Panc1 (cell line): ENCODE results near the gene SF3A1. TPM values are rescaled to one million over a fixed set of nuclear protein-coding genes. Genes with fewer than 3 reads are reported as not detected.

Source experiments
- ATAC-seq: fragments of 200-7000 bp; cut with Tn5 transposase; 2 replicates; pipeline ENCODE4 v1.9.1; 2020; ENCODE audit warnings: mild to moderate bottlenecking, moderate library complexity
- BruUV-seq: library from RNA; stranded (reverse); fragments of 400-500 nt; replicated peaks from 2 replicates; lab custom pipeline; 2021; lab: Mats Ljungman, UMichigan
- CTCF ChIA-PET: fragments of 300-600 bp; sonication (Branson Sonifier 250); formaldehyde crosslinking; loops from one replicate; lab custom pipeline; 2022; ENCODE audit warnings: antibody characterized with exemption; lab: Charles Lee
- POLR2A ChIA-PET: fragments of 300-600 bp; sonication (Branson Sonifier 250); formaldehyde crosslinking; loops from one replicate; lab custom pipeline; 2022; ENCODE audit warnings: antibody characterized with exemption; lab: Charles Lee
- DNase-seq: peaks from one replicate; pipeline ENCODE4 v3.0.0-alpha.2; 2010; ENCODE audit warnings: low read depth, low spot score
- H3K27ac ChIP-seq: 2 replicates; pipeline ENCODE4 v1.5.1; 2011; ENCODE audit warnings: mild to moderate bottlenecking, low read length, inconsistent platforms
- H3K27me3 ChIP-seq: fragments of 200-500 bp; sonication (Bioruptor generic); 2 replicates; pipeline ENCODE4 v1.6.0; 2014; ENCODE audit warnings: low read length, inconsistent platforms; ENCODE audit not compliant: control insufficient read depth, insufficient read depth
- H3K36me3 ChIP-seq: fragments of 200-500 bp; sonication (Bioruptor generic); 2 replicates; pipeline ENCODE4 v1.5.1; 2014; ENCODE audit warnings: inconsistent platforms, mild to moderate bottlenecking, low read length, moderate library complexity; ENCODE audit not compliant: control insufficient read depth, insufficient read depth
- H3K4me1 ChIP-seq: 2 replicates; pipeline ENCODE4 v1.5.1; 2011; ENCODE audit warnings: inconsistent platforms, mild to moderate bottlenecking, low read length, moderate library complexity; ENCODE audit not compliant: control insufficient read depth, insufficient read depth
- H3K4me3 ChIP-seq, 2 experiments: 2 replicates each; pipeline ENCODE4 v1.5.1; 2011 to 2012; ENCODE audit warnings: low read depth in 2 of 2, low read length in 2 of 2, mild to moderate bottlenecking in 2 of 2, inconsistent platforms in 1 of 2, moderate library complexity in 1 of 2
- H3K9me3 ChIP-seq: fragments of 200-500 bp; sonication (Bioruptor generic); 2 replicates; pipeline ENCODE4 v1.5.1; 2014; ENCODE audit warnings: low read depth, mild to moderate bottlenecking, inconsistent platforms, low read length, moderate library complexity; ENCODE audit not compliant: control insufficient read depth, insufficient read depth
- CTCF ChIP-seq: fragments of 450-650 bp; IDR thresholded peaks from 2 replicates; pipeline ENCODE4 v1.5.1; 2017; ENCODE audit warnings: mild to moderate bottlenecking
- POLR2AphosphoS5 ChIP-seq: IDR thresholded peaks from 2 replicates; pipeline ENCODE4 v1.6.1; 2012; ENCODE audit warnings: mild to moderate bottlenecking, low read depth, low read length, moderate library complexity
- REST ChIP-seq, 2 experiments: IDR thresholded peaks; 2 replicates each; pipeline ENCODE4 v1.6.1; 2011 to 2012; ENCODE audit warnings: low read depth in 2 of 2, control low read depth in 1 of 2, low read length in 1 of 2, mild to moderate bottlenecking in 1 of 2, moderate library complexity in 1 of 2; ENCODE audit not compliant: insufficient read depth in 1 of 2
- SIN3A ChIP-seq: IDR thresholded peaks from 2 replicates; pipeline ENCODE4 v1.6.1; 2012; ENCODE audit warnings: low read depth, mild to moderate bottlenecking, low read length, moderate library complexity, borderline replicate concordance; ENCODE audit not compliant: insufficient read depth
- TCF7L2 ChIP-seq: IDR thresholded peaks from 2 replicates; pipeline ENCODE4 v1.6.1; 2011; ENCODE audit warnings: mild to moderate bottlenecking, low read depth, low read length, inconsistent platforms
- in situ Hi-C: cut with HindIII; loops from 2 replicates; pipeline ENCODE4 v1.10.0; 2016; ENCODE audit warnings: low sequenced_read_pairs, low pct_unique_long_range_greater_than_20kb
- intact Hi-C: fragments of 100-400 bp; cut with micrococcal nuclease; formaldehyde crosslinking; loops from one replicate; pipeline ENCODE4 v1.10.0; 2022; ENCODE audit not compliant: unreplicated experiment
- total RNA-seq: library from RNA; stranded (reverse); gene quantifications from one replicate; pipeline ENCODE4 v1.2.1, GENCODE V29; 2021; ENCODE audit not compliant: unreplicated experiment

The SF3A1 gene
- total RNA-seq, 1 experiment from 2014 or later: 176 TPM

GRCh38 chr22:30397656-30398635 lies 41.3 kb upstream of the SF3A1 start:
- Histone ChIP-seq H3K27me3 (no peaks in the 10 kb centered on the region), H3K4me3 (peak overlapping the region; percentile 53 to 69), H3K27ac (peak overlapping the region; percentile 42), H3K36me3 (no peaks in the 10 kb centered on the region), H3K9me3 (no peaks in the 10 kb centered on the region), H3K4me1 (0 out of 2 replicates have a peak, but pooled peaks cover 8% of the 10 kb centered on the region)
- in situ Hi-C loops (no loop called here), intact Hi-C loops (no loop called here)
- DNase-seq: no peak
- ChIA-PET POLR2A (no interaction called here), CTCF (no interaction called here)
- peak; percentile 31 for ATAC-seq
- TF ChIP-seq SIN3A (no peak), CTCF (no peak), POLR2AphosphoS5 (no peak), REST (IDR thresholded peaks at IDR 0.05; ENCODE audit: insufficient read depth in 1 of 2, low read depth in 2 of 2, low read length in 1 of 2) (no peak), TCF7L2 (no peak)
- BruUV-seq: TSS peak; percentile 66

DNA sequence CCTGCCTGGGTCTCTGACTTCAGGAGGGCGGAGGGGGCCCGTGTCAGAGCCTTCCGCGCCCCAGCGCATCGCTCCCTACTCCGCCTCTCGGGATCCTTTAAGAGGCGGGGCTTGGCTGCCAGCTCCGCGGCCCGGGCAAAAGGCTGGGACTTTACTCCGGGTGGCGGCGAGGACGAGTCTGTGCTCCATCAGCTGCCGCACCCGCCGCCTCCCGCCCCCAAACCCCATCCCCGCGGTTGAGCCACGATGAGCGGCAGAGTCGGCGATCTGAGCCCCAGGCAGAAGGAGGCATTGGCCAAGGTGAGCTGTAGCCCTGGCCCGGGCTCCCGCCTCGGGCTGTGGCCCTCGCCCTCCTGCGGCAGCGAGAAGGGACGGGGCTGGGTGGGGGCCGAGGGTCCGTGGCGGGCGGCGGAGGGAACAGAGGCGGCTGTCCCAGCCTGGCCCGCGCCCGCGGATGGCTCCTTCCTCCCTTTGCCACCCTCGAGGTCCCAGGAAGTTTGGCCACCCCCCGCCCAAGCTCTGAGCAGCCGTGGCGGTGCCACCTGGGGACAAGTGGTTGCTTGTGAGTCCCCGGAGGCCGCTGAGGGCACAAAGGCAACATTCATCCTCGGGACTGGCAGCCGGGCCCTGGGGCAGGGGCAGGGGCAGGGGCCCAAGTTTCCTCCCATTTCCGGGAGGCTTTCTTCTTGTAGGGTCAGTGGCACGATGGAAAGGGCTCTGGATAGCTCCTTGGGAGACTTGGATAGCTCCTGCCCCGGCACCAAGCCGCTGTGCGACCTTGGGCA lies 40.4 kb upstream of the SF3A1 start, which contains the start of gene SEC14L2:
Gene SEC14L2 (plus strand): TSS at position 148 of the 785 bp plus-strand sequence. CDS start 99 bp downstream, at position 247.
- CTCF ChIA-PET: interaction anchor here (0.8 to 1.6 kb wide), 3 partner anchors 10 to 109 kb away, joined by 3 to 4 read pairs (median 3); no protein-coding TSS in a partner anchor
- in situ Hi-C loops: no loop called here
- DNase-seq (no peak), ATAC-seq (peak; percentile 93)
- Histone ChIP-seq H3K36me3 (no peaks in the 10 kb centered on the region), H3K9me3 (no peaks in the 10 kb centered on the region), H3K27ac (peak within 1 kb of the TSS; percentile 42), H3K27me3 (no peaks in the 10 kb centered on the region), H3K4me1 (0 out of 2 replicates have a peak, but pooled peaks cover 8% of the 10 kb centered on the region), H3K4me3 (peak within 1 kb of the TSS; percentile 53 to 69)
- TF ChIP-seq POLR2AphosphoS5 (no peak), SIN3A (no peak), CTCF (no peak), TCF7L2 (no peak), REST (IDR thresholded peaks at IDR 0.05; ENCODE audit: insufficient read depth in 1 of 2, low read depth in 2 of 2, low read length in 1 of 2) (no peak)
- POLR2A ChIA-PET: no interaction called here
- intact Hi-C loops: no loop called here
- BruUV-seq: no TSS peak
